Medulla oblongata (tissue), 1 donor: ENCODE results near the gene ST6GALNAC4.
"Not testable (repeated sequence)": the region's sequence is repeated elsewhere in the genome, so short reads cannot be mapped to it uniquely, and the experiment has no call there.

Experiments used
- DNase-seq: peaks from one replicate; pipeline ENCODE4 v3.0.0-alpha.2; 2015; ENCODE audit errors: extremely low spot score

Gene ST6GALNAC4

DNA sequence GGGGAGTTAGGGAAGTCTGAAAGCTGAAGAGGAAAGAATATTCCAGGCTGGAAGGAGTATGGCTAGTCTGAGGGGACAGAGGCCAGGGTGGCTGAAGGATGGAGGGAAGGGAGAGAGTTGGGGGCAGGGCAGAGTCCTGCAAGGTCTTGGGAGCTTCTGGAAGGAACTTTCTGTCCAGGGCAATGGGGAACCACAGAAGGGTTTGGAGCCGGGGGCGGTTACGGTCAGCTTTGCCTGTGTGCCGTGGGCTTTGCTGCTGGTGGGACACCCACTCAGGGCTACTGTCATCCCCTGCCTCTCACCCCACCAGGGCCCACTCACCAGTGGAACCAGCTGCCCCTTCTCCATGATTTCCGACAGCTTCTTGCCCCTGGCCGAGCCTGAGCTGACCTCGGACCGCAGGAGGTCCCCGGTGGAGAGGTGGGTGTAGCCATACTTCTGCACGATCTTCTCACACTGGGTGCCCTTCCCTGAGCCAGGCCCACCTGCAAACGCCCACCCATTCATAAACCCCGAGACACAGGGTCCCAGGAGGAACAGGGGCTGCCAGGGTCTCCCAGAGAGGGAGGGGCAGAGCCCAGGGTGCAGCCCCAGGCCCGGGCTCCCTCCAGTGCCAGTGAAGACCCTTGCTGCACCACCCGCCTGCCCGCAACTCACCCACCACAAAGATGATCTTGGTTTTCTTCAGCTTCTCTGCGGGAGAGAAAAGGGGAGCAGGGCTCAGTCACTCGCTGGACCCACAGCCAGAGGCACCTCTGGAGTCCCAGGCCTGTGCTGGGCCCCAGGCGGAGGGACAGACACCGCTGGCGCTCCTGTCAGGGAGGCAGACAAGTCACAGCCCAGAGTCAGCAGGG is 44.2 kb downstream of the ST6GALNAC4 start:
- no peak for DNase-seq

DNA sequence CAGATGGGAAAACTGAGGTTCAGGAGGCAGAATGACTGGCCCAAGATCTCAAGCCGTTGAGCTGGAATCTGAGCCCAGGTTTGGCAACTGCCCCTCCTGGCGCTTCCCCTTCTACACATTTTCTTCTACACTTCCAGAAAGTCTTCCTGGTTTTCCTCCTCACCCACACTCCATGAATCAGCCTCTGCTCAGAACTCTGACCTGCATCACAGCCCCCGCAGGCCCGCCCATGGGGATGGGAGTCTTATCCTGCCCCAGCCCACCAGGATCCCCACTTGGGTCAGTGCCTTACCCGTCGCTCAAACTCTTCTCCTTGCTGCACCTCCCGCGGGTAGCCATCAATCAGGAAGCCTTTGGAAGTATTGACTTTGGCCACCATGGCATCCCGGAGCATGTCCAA is 45.3 kb downstream of the ST6GALNAC4 start:
- no peak for DNase-seq

DNA sequence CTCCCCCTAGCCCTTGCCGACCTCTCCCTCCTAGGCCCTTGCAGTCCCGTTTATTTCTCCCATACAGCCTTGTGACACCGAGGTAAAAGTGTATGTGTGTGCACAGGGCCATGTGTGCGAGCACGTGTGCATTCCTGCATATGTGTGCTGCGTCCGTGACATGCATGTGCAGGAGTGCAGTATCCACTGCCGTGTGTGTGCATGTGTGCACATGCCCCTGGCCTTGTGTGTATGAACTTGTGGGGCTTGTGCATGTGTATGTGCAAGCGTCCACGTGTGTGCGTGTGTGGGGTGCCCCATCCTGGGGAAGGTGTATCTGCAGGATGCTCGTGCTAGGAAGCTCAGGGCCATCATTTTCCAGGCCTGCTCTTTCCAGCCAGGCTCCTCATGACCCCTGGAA is 46.0 kb downstream of the ST6GALNAC4 start:
- DNase-seq, result no peak

DNA sequence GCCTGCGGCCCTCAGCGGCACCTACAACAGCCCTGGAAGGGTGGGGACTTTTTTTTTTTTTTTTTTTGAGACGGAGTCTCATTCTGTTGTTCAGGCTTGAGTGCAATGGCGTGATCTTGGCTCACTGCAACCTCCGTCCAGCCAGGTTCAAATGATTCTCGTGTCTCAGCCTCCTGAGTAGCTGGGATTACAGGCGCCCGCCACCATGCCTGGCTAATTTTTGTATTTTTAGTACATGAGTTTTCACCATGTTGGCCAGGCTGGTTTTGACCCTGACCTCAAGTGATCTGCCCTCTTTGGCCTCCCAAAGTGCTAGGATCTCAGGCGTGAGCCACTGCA is 46.7 kb downstream of the ST6GALNAC4 start:
- DNase-seq, result not testable (repeated sequence)

DNA sequence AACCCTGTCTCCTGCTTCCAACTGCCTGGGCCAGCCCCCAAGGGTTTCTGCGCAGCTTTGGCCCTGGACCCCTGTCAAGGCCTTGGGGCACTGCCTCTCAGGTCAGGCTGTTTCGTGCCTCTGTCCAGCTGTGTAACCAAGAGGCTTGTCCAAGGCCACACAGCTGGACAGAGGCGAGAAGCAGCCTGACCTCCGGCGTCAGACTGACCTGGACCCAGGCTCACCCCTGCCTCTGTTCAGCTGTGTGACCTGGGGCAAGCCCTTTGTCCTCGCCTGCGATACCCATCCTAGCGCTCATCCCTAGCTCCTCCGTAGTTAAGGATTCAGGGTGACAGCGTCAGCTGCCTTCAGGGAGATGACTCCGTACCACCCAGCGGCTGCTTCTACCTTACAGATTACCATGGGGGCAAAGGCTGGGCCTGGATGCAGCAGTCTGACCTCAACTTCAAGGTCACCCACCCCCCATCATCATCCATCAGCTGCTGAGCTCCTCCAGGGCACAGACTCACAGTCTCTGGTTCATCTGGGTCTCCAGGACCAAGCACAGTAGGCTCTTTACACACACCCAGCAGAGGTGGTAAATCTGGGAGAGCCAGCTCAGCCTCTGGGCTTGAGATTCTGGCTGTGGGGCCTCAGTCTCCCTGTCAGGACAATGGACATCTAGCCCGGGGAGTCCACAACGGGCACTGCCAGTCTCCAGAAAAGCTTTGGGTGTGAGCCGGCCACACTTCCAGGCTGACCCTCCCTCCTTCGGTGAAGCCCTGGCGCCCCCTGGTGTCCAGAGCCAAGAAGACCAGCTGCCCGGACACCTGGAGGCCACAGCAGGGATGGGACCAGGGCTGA is 47.3 kb downstream of the ST6GALNAC4 start:
- peak; percentile 89 for DNase-seq

DNA sequence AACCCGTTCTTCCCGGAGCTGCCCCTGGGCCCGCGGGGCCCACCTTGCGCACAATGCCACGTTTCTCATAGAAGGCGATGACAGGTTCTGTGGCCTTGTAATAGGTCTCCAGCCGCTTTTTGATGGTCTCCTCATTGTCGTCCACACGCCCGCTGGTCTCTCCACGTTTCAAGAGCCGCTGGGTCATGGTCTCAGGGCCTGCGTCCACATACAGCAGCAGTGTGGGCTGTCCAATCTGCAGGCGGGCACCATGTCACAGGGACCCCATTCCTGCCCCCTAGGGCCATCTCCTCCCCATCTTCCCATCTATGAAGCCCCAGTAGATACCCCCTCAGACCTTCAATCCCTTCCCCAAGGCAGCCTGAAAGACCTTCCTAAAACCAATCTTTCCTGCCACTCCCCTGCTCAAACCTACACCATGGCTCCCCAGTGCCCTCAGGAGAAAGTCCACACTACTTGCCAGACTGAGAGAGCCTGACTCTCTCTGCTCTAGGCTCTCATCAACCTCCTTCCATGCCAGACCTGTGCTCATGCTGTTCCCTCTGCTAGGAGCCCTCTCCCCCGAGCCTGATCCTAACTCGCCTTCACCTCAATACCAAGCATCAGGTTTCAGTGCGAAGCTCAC is 48.5 kb downstream of the ST6GALNAC4 start:
- DNase-seq, result no peak

DNA sequence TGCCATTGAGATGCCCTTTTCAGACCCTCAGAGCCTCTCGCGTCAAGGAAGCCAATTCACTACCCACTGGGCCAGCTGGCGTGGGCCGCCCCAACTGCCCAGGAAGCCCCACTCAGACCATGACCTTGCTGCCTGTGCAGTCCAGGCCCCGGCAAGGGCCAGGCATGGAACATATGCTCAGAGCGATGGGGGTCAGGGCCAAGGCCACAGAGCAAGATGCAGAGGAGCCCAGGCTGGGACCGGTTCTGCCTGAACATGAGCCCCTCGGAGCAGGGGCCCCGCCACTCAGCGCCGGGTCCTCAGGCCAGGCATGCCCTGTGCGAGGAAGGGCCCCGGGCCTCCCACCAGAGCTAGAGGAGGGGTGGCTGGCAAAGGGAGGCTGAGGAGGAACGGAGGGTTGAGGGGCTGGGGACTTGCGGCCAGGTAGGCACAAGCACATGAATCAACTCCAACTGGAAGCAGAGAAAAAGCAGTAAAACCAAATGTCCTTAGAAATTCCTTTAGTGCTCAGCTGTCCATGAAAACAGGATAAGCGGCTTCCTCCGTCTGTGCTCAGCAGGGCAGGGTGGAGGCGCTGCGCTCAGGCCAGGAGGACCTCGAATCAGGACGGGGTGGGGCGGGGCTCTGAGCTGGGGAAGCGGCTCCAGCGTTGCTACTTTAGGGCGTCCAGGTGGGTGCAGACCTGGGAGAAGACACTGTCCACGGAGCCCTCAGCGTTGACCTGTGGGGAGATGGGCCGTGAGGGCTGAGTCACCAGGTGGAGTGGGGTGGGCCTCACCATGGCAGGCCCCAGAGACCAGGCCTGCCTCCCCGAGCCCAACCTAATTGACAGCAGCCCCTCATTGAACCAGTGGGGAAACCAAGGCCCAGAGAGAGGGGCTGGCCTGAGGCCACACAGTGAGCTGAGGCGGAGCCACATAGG is 49.2 kb downstream of the ST6GALNAC4 start:
- no peak for DNase-seq

DNA sequence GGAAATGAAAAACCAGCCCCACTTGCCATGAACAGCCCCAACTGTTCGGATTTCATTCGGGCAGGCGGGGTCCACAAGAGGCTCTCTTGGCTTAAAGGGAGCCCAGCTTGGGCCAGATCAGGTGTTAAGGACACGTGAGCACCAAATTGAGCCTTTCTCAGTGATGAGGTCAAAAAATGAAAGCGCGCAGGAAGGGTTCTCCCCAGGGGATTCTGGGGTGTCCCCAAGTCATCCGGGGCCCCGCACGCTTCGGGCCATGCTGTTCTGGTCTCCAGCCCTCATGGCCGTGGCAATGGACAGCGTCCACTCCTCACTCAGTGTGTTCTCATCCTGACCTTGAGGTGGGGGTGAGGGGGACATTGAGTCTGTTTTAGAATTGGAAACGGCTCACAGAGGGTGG is 50.3 kb downstream of the ST6GALNAC4 start:
- DNase-seq, result no peak

DNA sequence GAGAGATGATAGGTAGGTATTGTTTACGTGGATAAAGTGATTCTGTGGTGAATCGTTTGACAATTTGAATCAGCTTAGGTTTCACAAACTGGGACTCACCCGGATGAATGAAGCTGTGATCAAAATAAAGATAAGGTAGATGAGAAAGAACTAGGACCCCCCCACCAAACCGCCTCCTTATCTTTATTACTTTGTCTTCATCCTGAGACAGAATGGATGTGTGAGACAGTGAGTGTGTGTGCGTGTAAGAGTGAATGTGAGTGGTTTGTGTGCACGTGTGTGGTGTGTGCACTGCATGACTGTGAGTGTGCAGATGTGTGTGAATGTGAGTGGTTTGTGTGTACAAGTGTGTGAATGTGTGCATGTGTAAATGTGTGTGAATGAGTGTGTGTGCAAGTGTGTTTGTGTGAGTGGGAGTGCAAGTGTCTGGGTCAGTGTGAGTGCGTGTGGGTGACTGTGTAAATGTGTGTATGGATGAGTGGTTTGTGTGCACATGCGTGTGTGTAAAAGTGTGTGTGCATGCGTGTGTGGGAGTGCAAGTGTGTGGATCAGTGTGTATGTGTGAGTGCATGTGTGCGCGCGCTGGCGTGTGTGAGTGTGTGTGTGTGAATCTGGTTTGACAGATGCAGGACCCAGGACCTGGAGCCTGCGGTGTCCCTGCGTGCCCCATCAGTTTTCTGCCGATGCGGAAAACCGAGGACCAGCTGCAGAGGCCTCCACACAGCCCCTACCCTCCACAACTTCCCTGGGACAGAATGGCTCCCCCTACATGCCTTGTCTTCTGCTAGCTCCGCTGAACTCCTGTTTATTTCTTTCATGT is 51.0 kb downstream of the ST6GALNAC4 start:
- DNase-seq, result no peak

DNA sequence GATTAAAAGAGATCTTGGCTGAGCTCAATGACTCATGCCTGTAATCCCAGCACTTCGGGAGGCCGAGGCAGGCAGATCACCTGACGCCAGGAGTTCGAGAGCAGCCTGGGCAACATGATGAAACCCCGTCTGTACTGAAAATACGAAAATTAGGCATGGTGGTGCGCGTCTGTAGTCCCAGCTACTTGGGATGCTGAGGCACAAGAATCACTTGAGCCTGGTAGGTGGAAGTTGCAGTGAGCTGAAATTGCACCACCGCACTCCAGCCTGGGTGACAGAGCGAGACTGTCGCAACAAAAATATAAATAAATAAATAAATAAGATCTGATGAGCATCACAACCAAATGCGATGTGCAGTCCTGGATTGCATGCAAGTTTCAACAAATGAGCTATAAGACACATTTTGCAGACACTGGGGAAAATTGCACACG is 53.6 kb downstream of the ST6GALNAC4 start:
- no peak for DNase-seq

DNA sequence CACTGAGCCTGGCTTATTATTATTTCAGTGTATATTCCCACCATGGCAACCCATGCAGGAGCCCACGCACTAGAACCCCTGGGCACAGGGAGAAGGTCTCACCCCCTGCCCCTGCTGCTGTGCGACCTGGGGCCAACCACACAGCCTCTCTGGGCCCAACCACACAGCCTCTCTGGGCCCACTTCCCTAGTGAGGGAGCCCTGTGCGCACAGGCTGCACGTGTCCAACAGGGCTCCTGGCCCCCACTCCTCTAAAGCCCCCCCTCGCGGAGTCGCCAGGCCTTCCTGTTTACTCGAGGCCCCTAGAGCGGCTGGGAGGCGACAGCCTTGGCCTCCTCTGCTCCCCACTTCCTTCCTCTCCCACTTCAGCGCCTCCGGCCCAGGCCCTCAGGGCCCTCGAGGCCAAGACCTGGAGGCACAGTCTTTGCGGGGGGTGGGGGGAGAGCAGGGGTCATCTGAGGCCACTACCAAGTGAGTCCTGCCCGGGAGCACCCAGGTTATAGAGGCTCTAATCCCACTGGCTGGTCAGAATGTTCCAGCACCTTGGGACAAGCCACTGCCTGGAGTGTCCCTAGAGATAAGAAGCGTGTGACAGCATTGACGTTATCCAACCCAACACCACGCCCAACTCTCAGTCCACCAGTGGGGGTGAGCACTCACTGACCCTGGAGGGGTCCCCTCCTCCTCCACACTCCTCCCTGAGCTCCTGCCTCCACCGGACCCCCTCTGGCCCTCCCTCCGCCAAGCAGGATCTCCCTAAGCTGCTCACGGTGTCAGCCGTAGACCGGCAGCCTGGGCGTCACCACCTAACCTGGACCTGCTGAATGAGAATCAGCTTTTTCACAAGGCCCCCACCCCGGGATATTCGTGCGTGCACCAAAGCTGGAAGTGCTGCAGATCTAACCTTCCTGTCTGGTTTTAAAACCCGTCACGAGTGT is 54.5 kb downstream of the ST6GALNAC4 start:
- DNase-seq, result peak; percentile 83

DNA sequence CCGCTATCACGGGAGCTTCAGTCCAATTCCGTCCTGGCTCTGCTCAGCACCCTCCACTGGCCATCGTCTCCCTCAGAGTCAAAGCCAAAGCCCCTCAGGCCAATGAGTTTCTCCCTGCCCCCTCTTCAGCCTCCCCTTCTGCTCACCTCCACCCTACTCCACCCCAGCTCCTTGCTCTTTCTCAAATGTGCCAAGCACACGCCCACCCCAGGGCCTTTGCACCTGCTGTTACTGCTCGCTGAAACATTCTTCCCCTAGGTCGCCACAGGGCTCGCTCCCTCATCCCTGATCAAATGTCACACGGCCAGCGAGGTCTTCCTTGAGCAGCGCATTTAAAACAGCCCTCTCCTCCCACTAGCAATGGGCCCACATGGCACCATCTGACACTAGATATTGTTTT is 56.1 kb downstream of the ST6GALNAC4 start:
- no peak for DNase-seq

DNA sequence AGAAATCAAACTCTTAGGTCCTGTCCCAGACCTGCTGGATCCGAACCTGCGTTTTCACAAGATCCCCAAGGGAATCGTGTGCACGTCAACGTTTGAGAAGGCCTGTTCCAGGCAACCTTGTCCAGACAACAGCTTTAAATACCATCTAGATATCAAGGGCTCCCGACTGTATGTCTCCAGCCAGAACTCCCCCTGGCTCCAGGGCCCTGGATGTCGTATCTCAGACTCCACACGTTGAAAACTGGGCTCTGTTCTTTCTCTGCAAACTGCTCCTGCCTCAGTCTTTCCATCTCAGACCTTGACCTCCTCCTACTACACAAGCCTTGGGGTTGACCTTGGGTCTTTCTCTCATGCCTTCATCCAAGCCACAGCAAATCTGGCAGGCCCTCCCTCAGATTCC is 56.6 kb downstream of the ST6GALNAC4 start:
- DNase-seq, result no peak

DNA sequence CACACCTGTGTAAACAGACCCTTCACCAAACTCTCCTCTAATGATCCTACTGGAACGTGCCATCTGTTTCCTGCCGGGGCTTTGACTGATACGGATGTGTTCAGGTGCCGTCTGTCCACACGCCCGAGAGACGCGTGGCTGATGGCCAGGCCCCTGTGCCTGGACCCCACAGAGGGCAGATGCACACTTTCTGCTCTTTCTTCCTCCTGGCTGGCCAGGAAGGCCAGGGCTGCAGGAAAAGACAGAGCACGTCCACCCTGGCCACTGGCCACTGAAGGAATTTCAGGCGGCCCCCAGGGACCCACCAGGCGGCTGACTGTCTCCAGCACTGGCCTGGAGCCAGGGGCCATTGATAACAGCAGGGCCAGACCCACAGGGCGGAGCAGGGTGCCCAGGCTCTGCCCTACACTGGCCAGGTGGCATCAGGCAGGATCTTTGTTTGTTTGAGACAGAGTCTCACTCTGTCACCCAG is 58.8 kb downstream of the ST6GALNAC4 start:
- DNase-seq, result no peak
